HCT116 (cell line): ENCODE data around the gene RPS25.
"Not testable (repeated sequence)": the region's sequence is repeated elsewhere in the genome, so short reads cannot be mapped to it uniquely, and the experiment has no call there.

Source experiments
- CEBPB ChIP-seq: IDR thresholded peaks from 2 replicates; pipeline ENCODE4 v1.6.1; 2012; ENCODE audit warnings: low read depth
- EZH2 ChIP-seq: fragments of 200-600 bp; sonication (generic); IDR thresholded peaks from 2 replicates; pipeline ENCODE4 v1.6.1; 2017; ENCODE audit warnings: antibody characterized with exemption, mixed run types
- EZH2phosphoT487 ChIP-seq: fragments of 200-600 bp; IDR thresholded peaks from 2 replicates; pipeline ENCODE4 v1.6.1; 2018; ENCODE audit warnings: antibody characterized with exemption, borderline replicate concordance
- MAX ChIP-seq: IDR thresholded peaks from 2 replicates; pipeline ENCODE4 v1.6.1; 2012
- POLR2A ChIP-seq: IDR thresholded peaks from 2 replicates; pipeline ENCODE4 v1.7.0; 2011; ENCODE audit warnings: borderline replicate concordance; ENCODE audit not compliant: insufficient read depth, insufficient read length; ENCODE audit errors: extremely low read depth
- POLR2AphosphoS5 ChIP-seq: IDR thresholded peaks from 2 replicates; pipeline ENCODE4 v1.6.1; 2011; ENCODE audit warnings: mild to moderate bottlenecking, low read depth, low read length, moderate library complexity
- TCF7L2 ChIP-seq: IDR thresholded peaks from 2 replicates; pipeline ENCODE4 v1.7.0; 2011; ENCODE audit warnings: borderline replicate concordance, inconsistent platforms; ENCODE audit not compliant: insufficient read depth, insufficient read length; ENCODE audit errors: extremely low read depth
- ZNF274 ChIP-seq: fragments of 200-500 bp; sonication (Bioruptor generic); IDR thresholded peaks from 2 replicates; pipeline ENCODE4 v1.6.1; 2014; ENCODE audit warnings: mild to moderate bottlenecking, low read depth, low read length, inconsistent platforms
- TF ChIP-seq, protein P1 (sequence below), 3 experiments: fragments of 200-600 bp in 1 of 3; sonication (generic) in 1 of 3; IDR thresholded peaks in 2 of 3; conservative IDR thresholded peaks in 1 of 3; 2 replicates each; pipeline ENCODE4 v1.5.1; 2012 to 2017; ENCODE audit warnings: low read depth in 2 of 3, low read length in 2 of 3, antibody characterized with exemption in 1 of 3, borderline replicate concordance in 1 of 3, control low read depth in 1 of 3, mild to moderate bottlenecking in 1 of 3, mixed read lengths in 1 of 3, mixed run types in 1 of 3, moderate library complexity in 1 of 3; ENCODE audit not compliant: insufficient read depth in 1 of 3

GRCh38 chr11:119033421-119033820, 15.3 kb upstream of the RPS25 start:
- TF ChIP-seq EZH2, MAX, POLR2A, CEBPB, POLR2AphosphoS5, ZNF274, EZH2phosphoT487, TCF7L2: not testable (repeated sequence)
- TF ChIP-seq, protein P1, sequence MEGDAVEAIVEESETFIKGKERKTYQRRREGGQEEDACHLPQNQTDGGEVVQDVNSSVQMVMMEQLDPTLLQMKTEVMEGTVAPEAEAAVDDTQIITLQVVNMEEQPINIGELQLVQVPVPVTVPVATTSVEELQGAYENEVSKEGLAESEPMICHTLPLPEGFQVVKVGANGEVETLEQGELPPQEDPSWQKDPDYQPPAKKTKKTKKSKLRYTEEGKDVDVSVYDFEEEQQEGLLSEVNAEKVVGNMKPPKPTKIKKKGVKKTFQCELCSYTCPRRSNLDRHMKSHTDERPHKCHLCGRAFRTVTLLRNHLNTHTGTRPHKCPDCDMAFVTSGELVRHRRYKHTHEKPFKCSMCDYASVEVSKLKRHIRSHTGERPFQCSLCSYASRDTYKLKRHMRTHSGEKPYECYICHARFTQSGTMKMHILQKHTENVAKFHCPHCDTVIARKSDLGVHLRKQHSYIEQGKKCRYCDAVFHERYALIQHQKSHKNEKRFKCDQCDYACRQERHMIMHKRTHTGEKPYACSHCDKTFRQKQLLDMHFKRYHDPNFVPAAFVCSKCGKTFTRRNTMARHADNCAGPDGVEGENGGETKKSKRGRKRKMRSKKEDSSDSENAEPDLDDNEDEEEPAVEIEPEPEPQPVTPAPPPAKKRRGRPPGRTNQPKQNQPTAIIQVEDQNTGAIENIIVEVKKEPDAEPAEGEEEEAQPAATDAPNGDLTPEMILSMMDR (IDR thresholded peaks at IDR 0.05 in 2 of 3, conservative IDR thresholded peaks at IDR 0.05 in 1 of 3; ENCODE audit: borderline replicate concordance in 1 of 3, insufficient read depth in 1 of 3, low read depth in 2 of 3, low read length in 2 of 3) = not testable (repeated sequence)
